CD4-positive, alpha-beta T cell (primary cell): Measurements from ENCODE around the gene GALNTL6. TPM values are rescaled to one million over a fixed set of nuclear protein-coding genes. Genes with fewer than 3 reads are reported as not detected.

ENCODE experiments used
- ATAC-seq: fragments of 200-7000 bp; cut with Tn5 transposase; one replicate; pipeline ENCODE4 v1.10.0; 2022; ENCODE audit warnings: mild to moderate bottlenecking; ENCODE audit not compliant: poor library complexity
- CTCF ChIA-PET: fragments of 350-600 bp; sonication (Branson Sonifier 250); formaldehyde crosslinking; loops from one replicate; lab custom pipeline; 2021; ENCODE audit warnings: antibody characterized with exemption, inconsistent platforms; lab: Charles Lee
- POLR2A ChIA-PET: fragments of 350-600 bp; sonication (Branson Sonifier 250); formaldehyde crosslinking; loops from one replicate; lab custom pipeline; 2021; ENCODE audit warnings: antibody characterized with exemption, inconsistent platforms; lab: Charles Lee
- DNase-seq, 14 experiments: peaks; one replicate each; pipeline ENCODE4 v3.0.0-alpha.2; 2013 to 2020; ENCODE audit warnings: mixed read lengths in 2 of 14
- H3K27ac ChIP-seq, 2 donors: one replicate each; pipeline versions ENCODE4 v1.5.1 to v1.7.0; 2013; ENCODE audit warnings: low read length in 2 of 2, low read depth in 1 of 2, mild to moderate bottlenecking in 1 of 2
- H3K27me3 ChIP-seq, 2 experiments: 1 replicate in 1 of 2; 2 replicates in 1 of 2; pipeline versions ENCODE4 v1.6.1 to v1.7.0; 2013; ENCODE audit warnings: low read length in 2 of 2, control low read depth in 1 of 2, mild to moderate bottlenecking in 1 of 2, moderate library complexity in 1 of 2; ENCODE audit not compliant: insufficient read depth in 2 of 2, control insufficient read depth in 1 of 2
- H3K36me3 ChIP-seq: one replicate; pipeline ENCODE4 v1.6.1; 2013; ENCODE audit warnings: low read length, control low read depth; ENCODE audit not compliant: insufficient read depth
- H3K4me1 ChIP-seq: one replicate; pipeline ENCODE4 v1.6.1; 2013; ENCODE audit warnings: low read length, control low read depth; ENCODE audit not compliant: insufficient read depth
- H3K4me3 ChIP-seq: one replicate; pipeline ENCODE4 v1.5.1; 2013; ENCODE audit warnings: mild to moderate bottlenecking, low read length, moderate library complexity
- H3K9me3 ChIP-seq, 2 experiments: 1 replicate in 1 of 2; 2 replicates in 1 of 2; pipeline versions ENCODE4 v1.6.1 to v1.7.0; 2013; ENCODE audit warnings: low read length in 2 of 2, mild to moderate bottlenecking in 2 of 2, control low read depth in 1 of 2, moderate library complexity in 1 of 2; ENCODE audit not compliant: control insufficient read depth in 1 of 2, insufficient read depth in 1 of 2
- H3K27ac Mint-ChIP-seq: one replicate; pipeline ENCODE4 v1.8.0; 2020; ENCODE audit warnings: mixed read lengths
- H3K27me3 Mint-ChIP-seq: one replicate; pipeline ENCODE4 v1.8.0; 2021; ENCODE audit warnings: mixed read lengths
- H3K36me3 Mint-ChIP-seq: one replicate; pipeline ENCODE4 v1.8.0; 2021; ENCODE audit warnings: low read depth, mixed read lengths
- H3K4me1 Mint-ChIP-seq: one replicate; pipeline ENCODE4 v1.8.0; 2021; ENCODE audit warnings: low read depth, mixed read lengths
- H3K4me3 Mint-ChIP-seq: one replicate; pipeline ENCODE4 v1.8.0; 2020; ENCODE audit warnings: mild to moderate bottlenecking, mixed read lengths
- H3K9me3 Mint-ChIP-seq: one replicate; pipeline ENCODE4 v1.8.0; 2020; ENCODE audit warnings: mixed read lengths
- intact Hi-C, 2 experiments: fragments of 100-400 bp; cut with DNase I in 1 of 2; cut with micrococcal nuclease in 1 of 2; formaldehyde crosslinking; loops; one replicate each; pipeline versions ENCODE4 v1.15.1 to v1.9.0; 2023 to 2025; cut with DNase I, micrococcal nuclease
- total RNA-seq, 174 experiments: library from RNA in 2 of 174; stranded (reverse) in 2 of 174; gene quantifications; one replicate each; pipeline ENCODE4 v1.2.3 and lab custom pipeline; 2021 to 2026
- TF ChIP-seq, protein P1 (sequence below): fragments of 200-600 bp; IDR thresholded peaks from one replicate; pipeline ENCODE4 v1.8.0; 2022; ENCODE audit warnings: antibody characterized with exemption, mild to moderate bottlenecking

Gene GALNTL6
- total RNA-seq, 2 experiments from 2014 or later: not detected

DNA sequence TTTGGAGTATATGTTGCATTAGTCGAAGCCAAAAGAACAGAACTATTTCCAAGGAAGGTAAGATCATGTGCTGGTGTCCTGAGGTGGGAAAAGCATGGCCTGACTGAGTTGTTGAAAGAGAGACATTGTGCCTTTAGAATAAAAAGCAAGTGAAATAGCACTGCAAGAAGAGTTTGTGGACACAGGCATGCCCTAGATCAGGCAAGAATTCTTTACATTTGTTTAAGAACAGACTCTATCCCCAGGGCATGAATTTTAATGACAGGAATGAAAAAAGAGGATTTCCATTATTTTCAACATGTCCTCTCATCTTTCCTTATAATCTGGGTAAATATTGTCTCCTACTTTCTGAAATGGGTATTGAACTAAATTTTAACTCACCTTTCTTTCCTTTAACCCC is 839.2 kb downstream of the GALNTL6 start:
- TF ChIP-seq, protein P1, sequence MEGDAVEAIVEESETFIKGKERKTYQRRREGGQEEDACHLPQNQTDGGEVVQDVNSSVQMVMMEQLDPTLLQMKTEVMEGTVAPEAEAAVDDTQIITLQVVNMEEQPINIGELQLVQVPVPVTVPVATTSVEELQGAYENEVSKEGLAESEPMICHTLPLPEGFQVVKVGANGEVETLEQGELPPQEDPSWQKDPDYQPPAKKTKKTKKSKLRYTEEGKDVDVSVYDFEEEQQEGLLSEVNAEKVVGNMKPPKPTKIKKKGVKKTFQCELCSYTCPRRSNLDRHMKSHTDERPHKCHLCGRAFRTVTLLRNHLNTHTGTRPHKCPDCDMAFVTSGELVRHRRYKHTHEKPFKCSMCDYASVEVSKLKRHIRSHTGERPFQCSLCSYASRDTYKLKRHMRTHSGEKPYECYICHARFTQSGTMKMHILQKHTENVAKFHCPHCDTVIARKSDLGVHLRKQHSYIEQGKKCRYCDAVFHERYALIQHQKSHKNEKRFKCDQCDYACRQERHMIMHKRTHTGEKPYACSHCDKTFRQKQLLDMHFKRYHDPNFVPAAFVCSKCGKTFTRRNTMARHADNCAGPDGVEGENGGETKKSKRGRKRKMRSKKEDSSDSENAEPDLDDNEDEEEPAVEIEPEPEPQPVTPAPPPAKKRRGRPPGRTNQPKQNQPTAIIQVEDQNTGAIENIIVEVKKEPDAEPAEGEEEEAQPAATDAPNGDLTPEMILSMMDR: no peak
- CTCF ChIA-PET: interaction anchor here (0.6 kb wide), 1 partner anchor 1123 kb away, joined by 3 read pairs; no protein-coding TSS in a partner anchor

GRCh38 chr4:172653676-172654075 is 840.5 kb downstream of the GALNTL6 start:
- TF ChIP-seq, protein P1: no peak
- Mint-ChIP-seq H3K4me1 (no peaks in the 10 kb centered on the region), H3K4me3 (no peak overlapping the region), H3K9me3 (peaks cover under 1% of the 10 kb centered on the region), H3K36me3 (no peaks in the 10 kb centered on the region), H3K27me3 (no peaks in the 10 kb centered on the region), H3K27ac (no peak overlapping the region)
- Histone ChIP-seq H3K4me1 (no peaks in the 10 kb centered on the region), H3K36me3 (no peaks in the 10 kb centered on the region), H3K27me3 (no peaks in the 10 kb centered on the region), H3K4me3 (no peak overlapping the region), H3K27ac (no peak overlapping the region), H3K9me3 (peaks cover 0 to 4% of the 10 kb centered on the region in 2 experiments)
- POLR2A ChIA-PET: no interaction called here
- ATAC-seq (no peak), DNase-seq (no peak)
- intact Hi-C loops: no loop called here
- CTCF ChIA-PET: no interaction called here

More for the DNA sequence above, 839.2 kb downstream of the GALNTL6 start:
- H3K4me1 Mint-ChIP-seq: no peaks in the 10 kb centered on the region
- POLR2A ChIA-PET: no interaction called here
- Histone ChIP-seq H3K27ac (no peak overlapping the region), H3K36me3 (no peaks in the 10 kb centered on the region), H3K4me3 (no peak overlapping the region), H3K9me3 (no peaks in the 10 kb centered on the region), H3K4me1 (no peaks in the 10 kb centered on the region), H3K27me3 (no peaks in the 10 kb centered on the region)
- no peak overlapping the region for H3K27ac Mint-ChIP-seq
- no peak overlapping the region for H3K4me3 Mint-ChIP-seq
- ATAC-seq: no peak
- intact Hi-C loops: no loop called here
- H3K27me3 Mint-ChIP-seq: no peaks in the 10 kb centered on the region
- no peaks in the 10 kb centered on the region for H3K36me3 Mint-ChIP-seq
- H3K9me3 Mint-ChIP-seq: peaks cover 4% of the 10 kb centered on the region
- no peak for DNase-seq

- Mint-ChIP-seq H3K27ac (no peak overlapping the region), H3K4me3 (no peak overlapping the region), H3K4me1 (no peaks in the 10 kb centered on the region), H3K9me3 (no peaks in the 10 kb centered on the region), H3K27me3 (no peaks in the 10 kb centered on the region), H3K36me3 (no peaks in the 10 kb centered on the region)
- Histone ChIP-seq H3K36me3 (no peaks in the 10 kb centered on the region), H3K9me3 (peaks cover 0 to 4% of the 10 kb centered on the region in 2 experiments), H3K27ac (no peak overlapping the region), H3K4me1 (no peaks in the 10 kb centered on the region), H3K4me3 (no peak overlapping the region), H3K27me3 (no peaks in the 10 kb centered on the region)
- TF ChIP-seq, protein P1: no peak
- intact Hi-C loops: no loop called here
- POLR2A ChIA-PET: no interaction called here
- no peak for DNase-seq
- CTCF ChIA-PET: no interaction called here
- no peak for ATAC-seq
Measured at GRCh38 chr4:172654457-172654856, 841.3 kb downstream of the GALNTL6 start.
